Fibroblast of the conjunctiva (primary cell): Measurements from ENCODE around the gene MS4A6A.
"Not testable (repeated sequence)": the region's sequence is repeated elsewhere in the genome, so short reads cannot be mapped to it uniquely, and the experiment has no call there.

Source experiments
- DNase-seq: peaks from one replicate; pipeline ENCODE4 v3.0.0-alpha.2; 2010; ENCODE audit warnings: low read depth

The MS4A6A gene

DNA sequence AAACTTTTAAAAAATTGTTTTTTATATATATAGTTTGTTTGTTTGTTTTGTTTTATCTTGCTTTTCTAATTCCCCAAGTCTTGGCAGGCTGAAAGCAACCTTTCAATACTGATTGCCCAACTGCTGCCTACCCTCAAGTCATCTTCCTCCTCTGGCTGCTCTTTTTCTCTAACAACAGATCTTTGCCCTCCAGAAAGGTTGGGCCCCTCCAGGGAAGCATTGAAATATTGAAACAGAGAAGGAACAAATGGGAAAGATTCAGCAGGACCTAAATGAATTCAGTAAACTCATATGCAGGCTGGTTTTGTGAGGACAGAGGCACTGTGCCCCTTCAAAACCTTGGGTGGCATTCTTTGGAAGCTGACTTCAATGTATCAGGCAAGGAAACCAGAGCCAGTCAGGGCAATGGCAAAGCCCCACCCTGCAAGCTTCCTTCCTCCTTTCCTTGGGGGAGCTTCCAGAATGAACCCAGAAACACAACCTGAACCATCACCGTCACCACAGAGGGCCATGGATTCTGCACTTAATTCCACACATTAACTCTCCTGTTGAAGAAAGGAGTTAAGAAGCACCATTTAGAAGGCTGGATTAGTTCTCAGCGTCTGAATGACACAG lies 815 bp upstream of the MS4A6A start:
- DNase-seq: no peak

DNA sequence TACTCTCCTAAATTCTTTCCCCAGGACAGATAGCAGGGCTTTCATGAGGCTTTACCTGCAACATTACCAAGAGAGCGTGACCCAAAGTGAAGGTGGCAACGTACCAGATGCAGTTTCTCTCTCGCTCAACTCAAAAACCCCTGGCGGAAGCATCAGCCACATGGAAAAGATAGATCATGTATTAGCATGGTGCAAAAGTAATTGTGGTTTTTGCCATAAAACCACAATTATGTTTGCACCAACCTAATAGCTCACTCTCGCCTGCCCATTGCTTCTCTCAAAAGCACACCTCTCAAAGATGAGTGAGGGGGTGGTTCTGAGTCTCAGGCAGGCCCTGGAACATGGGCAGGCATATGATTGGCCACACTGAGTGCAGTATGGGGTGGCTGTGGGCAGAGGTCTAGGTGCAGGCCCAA lies 7.0 kb downstream of the MS4A6A start:
- no peak for DNase-seq

DNA sequence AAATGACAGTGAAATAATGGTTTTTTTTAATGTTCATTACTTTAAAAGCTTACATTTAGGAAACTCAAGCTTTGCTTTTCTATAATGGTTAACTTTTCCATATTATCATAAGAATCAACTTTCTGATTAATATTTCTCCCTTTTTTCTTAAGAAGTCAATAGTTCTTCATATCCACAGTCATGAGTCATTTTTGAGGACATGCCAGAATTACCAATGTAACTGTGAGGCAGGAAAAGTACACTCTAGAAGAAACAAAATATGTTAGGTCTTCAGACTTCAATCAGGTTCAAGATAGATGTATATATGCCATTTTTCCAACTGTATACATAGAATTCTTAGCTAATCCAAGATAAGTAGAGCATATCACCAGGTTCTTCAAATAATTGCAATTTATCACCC lies 10.9 kb downstream of the MS4A6A start:
- DNase-seq: no peak

DNA sequence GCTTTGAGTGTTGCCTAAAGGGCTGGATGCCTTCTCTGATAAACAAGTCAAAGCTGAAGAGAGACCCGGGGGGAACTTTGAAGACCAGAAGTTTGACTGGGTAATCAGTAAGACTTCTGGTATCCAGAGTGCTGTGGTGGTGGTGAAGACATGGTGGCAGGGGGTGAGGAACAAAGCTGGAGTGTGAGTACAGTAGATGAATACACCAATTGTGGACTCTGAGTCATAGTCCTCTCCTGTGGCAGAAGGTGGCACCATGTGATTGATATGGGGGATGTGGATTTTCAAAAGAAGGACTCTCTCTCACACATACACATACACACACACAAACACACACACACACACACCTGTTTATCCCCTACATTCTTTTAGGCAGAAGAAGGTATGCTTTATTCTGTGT lies 12.3 kb downstream of the MS4A6A start:
- DNase-seq: no peak

DNA sequence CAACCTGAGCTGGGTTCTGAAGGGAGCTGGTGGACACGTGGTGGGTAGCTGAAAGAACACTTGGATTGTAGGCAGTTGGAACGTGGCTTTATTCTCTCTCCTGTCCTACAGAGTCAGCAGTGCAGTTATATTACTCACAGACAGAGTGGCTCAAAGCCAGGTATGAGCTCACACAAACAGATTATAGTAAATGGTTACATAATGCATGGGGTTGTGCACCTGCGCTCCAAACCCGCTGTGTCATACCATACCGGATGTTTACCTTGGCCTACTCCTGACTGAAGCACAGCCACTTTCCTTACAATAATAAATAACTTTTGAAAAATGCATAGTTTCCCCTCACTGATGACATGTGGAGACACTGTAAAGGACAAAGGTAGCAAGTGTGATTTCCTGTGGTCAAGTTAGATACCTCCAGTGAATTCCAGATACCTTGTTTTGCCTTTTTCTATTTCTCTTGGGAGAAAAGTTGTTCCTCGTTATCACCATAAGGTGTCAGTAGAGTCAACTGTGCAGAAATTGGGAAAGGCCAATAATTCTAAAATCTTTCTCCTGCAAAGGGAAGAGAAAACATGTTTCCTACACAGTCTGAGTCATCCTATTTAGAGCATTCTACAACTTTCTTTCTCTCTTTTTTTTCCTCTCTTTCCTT lies 13.5 kb downstream of the MS4A6A start:
- no peak for DNase-seq

GRCh38 chr11:60168306-60168705 lies 14.6 kb downstream of the MS4A6A start:
- no peak for DNase-seq

DNA sequence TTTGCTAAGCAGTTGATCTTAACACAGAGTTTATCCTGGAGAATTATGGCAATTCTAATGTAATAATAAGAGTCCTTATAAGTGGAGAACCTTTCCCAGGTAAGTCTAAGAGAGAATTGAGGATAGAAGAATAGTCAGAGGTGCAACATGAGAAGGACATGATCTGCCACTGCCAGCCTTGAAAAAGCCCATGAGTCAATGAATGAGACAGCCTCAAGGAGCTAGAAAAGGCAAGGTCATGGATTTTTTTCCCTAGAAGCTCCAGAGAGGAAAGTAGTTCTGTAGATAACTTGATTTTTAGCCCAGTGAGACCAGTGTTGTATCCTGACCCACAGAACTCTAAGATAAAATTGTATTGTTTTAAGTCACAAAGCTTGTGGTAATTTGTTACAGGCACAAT lies 16.9 kb downstream of the MS4A6A start:
- DNase-seq: no peak

DNA sequence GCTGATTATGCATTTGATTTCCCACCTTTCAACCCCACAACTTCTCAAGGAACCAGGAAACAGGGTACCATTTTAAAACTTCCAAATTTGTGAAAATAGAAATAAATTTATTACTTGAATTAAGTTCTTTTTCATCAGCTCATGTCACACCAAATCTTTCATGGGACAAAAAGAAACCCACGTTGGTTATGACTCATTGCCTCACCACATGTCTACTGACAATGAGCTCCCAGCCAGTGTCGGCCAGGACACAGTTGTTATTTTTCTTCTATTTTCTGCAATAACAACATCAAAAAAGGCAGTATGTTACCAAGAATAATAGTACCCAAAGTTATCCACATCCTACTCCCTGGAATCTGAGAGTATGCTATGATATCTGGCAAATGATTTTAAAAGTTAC lies 17.3 kb downstream of the MS4A6A start:
- DNase-seq: no peak

- no peak for DNase-seq
Observed at GRCh38 chr11:60164550-60165075, 18.3 kb downstream of the MS4A6A start.

GRCh38 chr11:60161766-60162165 lies 21.1 kb downstream of the MS4A6A start:
- no peak for DNase-seq

DNA sequence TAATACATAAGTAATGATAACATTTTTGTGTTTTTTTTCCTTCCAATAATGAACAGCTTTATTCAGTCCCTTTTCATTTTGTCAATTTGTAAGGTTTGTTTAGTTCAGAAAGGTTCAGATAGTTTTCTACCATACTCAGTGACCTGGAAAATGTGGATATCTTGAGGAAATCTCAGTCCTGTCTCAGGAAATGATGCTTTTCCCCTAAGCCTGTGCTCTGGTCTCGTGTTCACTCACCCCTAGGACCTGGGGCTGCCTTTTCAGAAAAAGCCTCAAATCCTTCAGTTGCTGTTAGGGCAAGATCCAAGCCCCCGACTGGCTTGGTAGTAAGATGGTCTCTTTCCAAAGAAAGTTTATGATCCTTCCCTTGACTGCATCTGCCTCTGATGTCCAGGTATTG lies 21.8 kb downstream of the MS4A6A start:
- DNase-seq: no peak

GRCh38 chr11:60159868-60160267 lies 23.0 kb downstream of the MS4A6A start:
- no peak for DNase-seq

DNA sequence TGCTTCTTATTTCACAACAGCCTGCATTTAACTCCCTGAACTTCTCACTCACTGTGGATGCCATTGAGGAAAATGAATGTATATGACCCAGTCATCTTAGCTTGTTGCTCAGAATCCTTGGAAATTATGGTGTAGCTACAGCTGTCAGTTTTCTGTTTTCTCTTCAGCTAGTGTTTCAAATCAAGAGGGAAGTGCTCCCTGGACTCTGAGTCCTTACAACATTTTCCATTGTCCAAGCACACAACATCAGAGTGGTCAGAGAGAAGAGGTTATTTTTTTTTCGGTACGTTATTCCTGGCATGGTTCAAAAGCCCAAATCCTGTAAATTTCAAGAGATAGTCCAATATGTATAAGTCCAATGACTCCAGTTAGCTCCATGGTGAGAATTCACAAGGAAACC lies 23.6 kb downstream of the MS4A6A start:
- no peak for DNase-seq

DNA sequence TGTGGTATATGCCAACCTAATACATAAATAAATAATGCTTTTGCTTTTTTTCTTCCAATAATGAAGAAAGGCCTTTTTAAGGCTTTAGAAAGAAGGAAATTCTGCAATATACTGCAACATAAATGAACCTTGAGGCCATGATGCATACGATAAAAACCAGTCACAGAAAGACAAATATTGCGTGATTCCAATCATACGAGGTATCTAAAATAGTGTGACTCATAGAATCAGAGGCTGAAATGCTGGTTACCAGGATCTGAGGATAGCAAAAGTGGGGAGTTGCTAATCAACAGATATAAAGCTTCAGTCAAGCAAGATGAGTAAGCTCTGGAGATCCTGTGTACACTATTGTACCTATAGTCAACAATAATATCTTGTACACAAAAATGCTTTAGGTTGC lies 24.2 kb downstream of the MS4A6A start:
- no peak for DNase-seq

DNA sequence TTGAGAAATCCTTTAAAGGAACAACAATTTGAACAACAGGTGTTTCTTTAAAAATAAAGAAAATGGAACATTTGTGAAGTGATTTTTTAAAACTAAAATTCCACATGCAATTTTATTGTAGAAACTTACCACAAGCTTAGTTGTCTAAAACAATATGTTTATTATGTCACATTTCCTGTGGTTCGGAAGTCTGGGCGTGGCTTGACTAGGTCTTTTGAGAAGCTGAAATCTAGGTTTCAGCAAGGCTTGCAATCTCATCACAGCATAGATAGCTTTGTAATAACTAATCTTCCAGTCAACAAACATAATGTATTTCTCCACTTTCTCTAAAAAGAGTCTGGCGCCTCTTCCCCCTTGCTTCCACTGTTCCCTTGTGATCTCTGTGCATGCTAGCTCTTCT lies 27.0 kb downstream of the MS4A6A start:
- no peak for DNase-seq

DNA sequence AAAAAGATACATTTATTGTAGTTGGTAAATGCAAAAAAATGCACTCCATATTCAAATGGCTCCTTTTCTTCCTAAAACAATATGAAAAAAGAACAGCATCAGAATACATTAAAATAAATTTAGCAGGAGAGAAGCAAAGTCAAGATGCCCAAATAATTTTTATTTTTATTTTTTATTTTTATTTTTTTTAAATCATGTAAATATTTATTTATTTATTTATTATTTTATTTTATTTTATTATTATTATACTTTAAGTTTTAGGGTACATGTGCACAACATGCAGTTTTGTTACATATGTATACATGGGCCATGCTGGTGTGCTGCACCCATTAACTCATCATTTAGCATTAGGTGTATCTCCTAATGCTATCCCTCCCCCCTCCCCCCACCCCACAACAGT lies 30.2 kb downstream of the MS4A6A start:
- DNase-seq: not testable (repeated sequence)

DNA sequence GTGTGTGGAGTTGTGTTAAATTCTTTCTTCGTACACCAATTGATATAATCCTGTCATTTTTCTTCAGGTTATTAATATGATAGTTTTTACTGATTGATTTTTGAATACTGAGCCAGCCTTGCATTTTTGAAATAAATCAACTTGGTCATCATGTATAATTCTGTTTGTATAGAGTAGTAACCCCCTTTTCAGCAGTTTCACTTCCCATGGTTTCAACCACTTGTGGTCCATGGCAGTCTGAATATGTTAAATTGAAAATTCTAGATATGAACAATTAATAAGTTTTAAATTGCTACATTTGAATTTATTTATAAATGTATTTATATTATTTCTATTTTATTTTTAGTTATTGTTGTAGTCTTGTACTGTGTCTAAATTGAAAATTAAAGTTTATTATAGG lies 32.6 kb downstream of the MS4A6A start:
- DNase-seq: no peak

DNA sequence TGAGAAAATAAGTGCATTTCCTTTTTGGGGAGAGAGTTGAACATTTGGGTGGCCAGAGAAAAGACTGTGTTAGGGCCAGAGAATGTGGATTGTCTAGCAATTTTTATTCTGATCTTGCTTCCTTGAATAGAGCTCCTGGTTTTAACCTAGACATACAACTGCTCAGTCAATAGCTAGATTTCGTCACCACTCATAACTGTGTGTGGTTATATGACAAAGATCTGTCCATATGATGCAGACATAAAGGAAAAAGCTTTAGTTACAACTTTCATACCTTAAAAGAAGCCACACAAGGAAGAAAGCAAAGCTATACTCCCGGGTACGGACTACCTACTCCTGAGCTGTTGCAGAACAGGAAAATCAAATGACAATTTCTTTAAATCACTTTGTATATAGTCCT lies 37.2 kb downstream of the MS4A6A start:
- DNase-seq: no peak

- no peak for DNase-seq
Observed at GRCh38 chr11:60143768-60144167, 39.1 kb downstream of the MS4A6A start.

GRCh38 chr11:60133917-60134316 lies 49.0 kb downstream of the MS4A6A start:
- no peak for DNase-seq

DNA sequence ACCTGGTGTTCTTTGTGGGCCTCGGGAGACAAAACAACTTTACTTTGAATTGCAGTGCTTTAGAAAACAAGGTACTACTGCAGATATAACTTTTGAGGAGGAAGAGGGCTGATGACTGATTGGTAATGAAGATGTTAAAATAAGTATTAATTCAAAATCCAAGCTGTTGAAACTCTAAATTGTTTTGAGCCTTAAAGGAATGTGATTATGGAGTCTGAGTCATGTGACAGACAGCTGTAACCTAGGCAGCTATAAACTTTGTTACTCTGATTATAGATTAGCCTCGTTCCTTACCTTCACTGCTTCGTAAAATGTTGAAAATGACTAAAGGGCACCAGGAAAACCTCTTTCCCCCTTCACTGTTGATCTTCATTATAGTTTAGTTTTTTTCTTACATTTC lies 51.0 kb downstream of the MS4A6A start:
- DNase-seq: no peak

DNA sequence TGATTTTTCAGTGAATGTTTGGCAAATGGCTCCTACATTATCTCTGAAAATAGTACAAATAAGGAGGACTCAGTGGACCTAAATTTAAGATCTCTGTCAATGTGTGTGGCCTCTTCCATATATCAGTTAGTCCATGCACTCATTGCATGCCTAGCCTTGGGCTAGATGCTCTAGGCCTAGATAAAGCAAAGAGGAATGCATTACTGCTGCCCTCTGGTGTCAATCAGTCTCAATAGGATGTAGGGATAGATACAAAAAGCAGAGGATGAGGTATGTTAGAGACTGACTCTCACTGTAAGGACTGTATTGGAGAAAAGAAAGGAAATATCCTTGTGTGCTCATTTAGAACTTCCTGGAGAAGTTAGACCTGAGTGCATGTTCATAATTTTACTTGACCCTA lies 52.4 kb downstream of the MS4A6A start:
- DNase-seq: no peak

DNA sequence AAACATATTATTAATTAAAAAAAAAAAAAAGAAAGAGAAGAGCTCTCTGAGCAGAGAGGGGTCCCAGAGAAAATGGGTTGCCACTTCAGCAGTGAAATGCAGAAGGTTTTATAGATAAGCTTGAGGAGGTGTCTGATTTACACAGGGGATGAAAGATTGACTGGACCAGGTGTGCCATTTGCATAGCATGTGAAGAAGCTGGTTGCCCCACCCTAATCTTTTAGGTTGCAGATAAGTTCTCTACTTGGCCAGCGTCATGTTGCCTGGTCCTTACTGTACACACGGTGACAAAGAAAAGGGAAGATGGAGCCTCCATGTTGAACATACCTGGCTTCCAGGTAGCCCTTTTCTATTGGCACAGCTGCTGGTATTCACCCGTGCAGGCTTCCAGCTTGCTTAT lies 53.0 kb downstream of the MS4A6A start:
- DNase-seq: no peak

- DNase-seq: not testable (repeated sequence)
Observed at GRCh38 chr11:60128866-60129265, 54.0 kb downstream of the MS4A6A start.
